GM19099 (cell line): ENCODE results near the gene C8G.

Experiments used
- POLR2A ChIP-seq: IDR thresholded peaks from 3 replicates; pipeline ENCODE4 v1.6.1; 2011; ENCODE audit warnings: low read depth; ENCODE audit not compliant: insufficient read length; ENCODE audit errors: extremely low read depth

Gene C8G

GRCh38 chr9:136944519-136945332 is at the start of gene C8G, which contains the start of gene FBXW5:
Gene C8G (plus strand): TSS chr9:136945243. CDS start chr9:136945321, 78 bp downstream.
Gene FBXW5 (minus strand): TSS chr9:136944738. CDS start chr9:136944083, 655 bp downstream.
- TF ChIP-seq POLR2A: peak; percentile 77

- no peak for TF ChIP-seq POLR2A
These were observed 49.0 kb upstream of the C8G start for GRCh38 chr9:136896027-136896426.

- no peak for TF ChIP-seq POLR2A
These were observed 46.5 kb upstream of the C8G start for GRCh38 chr9:136898483-136899100.

- TF ChIP-seq POLR2A: no peak
These were observed 45.8 kb upstream of the C8G start for GRCh38 chr9:136899196-136899595.

GRCh38 chr9:136900556-136900955 is 44.5 kb upstream of the C8G start:
- no peak for TF ChIP-seq POLR2A

- TF ChIP-seq POLR2A: no peak
These were observed 44.0 kb upstream of the C8G start for GRCh38 chr9:136900988-136901515.

- TF ChIP-seq POLR2A: peak; percentile 68
These were observed 43.4 kb upstream of the C8G start for GRCh38 chr9:136901516-136902258.

GRCh38 chr9:136902259-136902821 is 42.7 kb upstream of the C8G start:
- peak; percentile 51 for TF ChIP-seq POLR2A

GRCh38 chr9:136903041-136903554 is 41.9 kb upstream of the C8G start:
- TF ChIP-seq POLR2A: no peak

- no peak for TF ChIP-seq POLR2A
These were observed 38.8 kb upstream of the C8G start for GRCh38 chr9:136906266-136906665.

- TF ChIP-seq POLR2A: no peak
These were observed 37.8 kb upstream of the C8G start for GRCh38 chr9:136907011-136907914.

GRCh38 chr9:136910197-136910900 is 34.7 kb upstream of the C8G start:
- TF ChIP-seq POLR2A: no peak

- TF ChIP-seq POLR2A: no peak
These were observed 34.2 kb upstream of the C8G start for GRCh38 chr9:136910901-136911245.
